ENCODE data around the gene GPR55. TPM values are rescaled to one million over a fixed set of nuclear protein-coding genes. Genes with fewer than 3 reads are reported as not detected.

Gene GPR55
- total and polyA plus RNA-seq, 2 of the 4 experiments (the other 2 are of a cell fraction): 0.03 TPM; not detected in 1

DNA sequence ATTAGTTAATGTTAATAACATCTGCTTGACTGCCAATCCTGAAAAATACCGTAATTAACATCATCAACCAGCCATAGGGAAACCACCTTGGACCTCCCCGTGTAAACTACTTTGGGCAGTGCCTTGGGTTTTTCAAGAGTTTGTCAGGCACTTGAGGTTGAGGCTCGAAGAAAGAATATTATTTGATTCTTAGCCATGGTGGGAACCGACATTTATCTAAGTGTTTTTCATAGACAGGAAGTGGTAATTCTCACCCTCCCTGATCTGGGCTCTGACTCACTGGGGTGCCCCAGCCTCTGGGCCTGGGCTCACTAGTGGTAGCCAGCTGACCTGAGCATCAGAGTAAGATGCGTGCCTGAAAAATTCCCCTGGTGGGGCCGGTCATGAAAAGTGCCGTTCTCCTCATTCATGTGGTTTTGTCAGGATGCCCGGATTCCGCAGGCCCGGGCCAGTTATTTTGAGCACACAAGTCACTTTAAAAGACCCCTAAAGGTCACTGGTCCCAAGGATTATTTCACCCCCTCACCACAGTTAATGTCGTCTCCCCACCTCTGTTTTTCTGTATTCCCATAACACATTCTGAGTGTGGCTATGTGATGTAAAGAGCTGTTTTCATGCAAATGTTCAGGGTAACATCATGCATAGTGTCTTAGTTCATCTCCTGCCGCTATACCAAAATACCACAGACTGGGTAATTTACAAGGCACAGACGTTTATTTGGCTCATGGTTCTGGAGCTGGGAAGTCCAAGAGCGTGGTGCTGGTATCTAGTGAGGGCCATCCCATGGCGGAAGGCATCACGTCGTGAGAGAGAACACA lies 49.3 kb upstream of the GPR55 start:
- Histone ChIP-seq H2BK15ac (ENCODE audit: low read depth, low read length) (no peak overlapping the region), H3K23ac (ENCODE audit: low read depth, low read length) (no peak overlapping the region), H3K4me3 (ENCODE audit: insufficient read depth, low read depth, low read length) (no peak overlapping the region), H3K9ac (ENCODE audit: low read depth, low read length) (no peak overlapping the region), H2AFZ (replicated peaks; ENCODE audit: low read length, poor library complexity) (no peak overlapping the region), H2BK20ac (ENCODE audit: low read depth, low read length) (no peak overlapping the region), H2BK120ac (ENCODE audit: low read depth, low read length) (no peak overlapping the region), H2AK9ac (replicated peaks; ENCODE audit: low read depth, low read length, poor library complexity) (no peak overlapping the region), H2AK5ac (ENCODE audit: low read depth, low read length) (no peak overlapping the region), H4K20me1 (ENCODE audit: insufficient read depth, low read length) (no peaks in the 10 kb centered on the region), H3K56ac (ENCODE audit: extremely low read depth, insufficient read depth, low read length) (no peak overlapping the region), H2BK5ac (ENCODE audit: low read depth, low read length, poor library complexity, severe bottlenecking) (no peak overlapping the region), H3K4ac (ENCODE audit: low read depth, low read length) (no peak overlapping the region), H4K8ac (ENCODE audit: low read depth in 2 of 2, low read length in 2 of 2) (no peak overlapping the region), H3K27ac (ENCODE audit: insufficient read depth, low read length) (no peak overlapping the region), H3K79me1 (ENCODE audit: low read depth in 1 of 2, low read length in 2 of 2) (no peaks in the 10 kb centered on the region), H3K4me1 (ENCODE audit: control insufficient read depth, insufficient read depth, low read length) (0 out of 2 replicates have a peak, but pooled peaks cover 2% of the 10 kb centered on the region), H4K5ac (ENCODE audit: low read depth, low read length) (no peak overlapping the region), H3K18ac (ENCODE audit: low read depth, low read length) (no peak overlapping the region), H3K14ac (replicated peaks; ENCODE audit: low read depth, low read length) (no peak overlapping the region), H4K91ac (ENCODE audit: insufficient read depth, low read depth, low read length) (no peak overlapping the region), H3K9me3 (ENCODE audit: control insufficient read depth, insufficient read depth, low read length) (no peaks in the 10 kb centered on the region), H3K4me2 (ENCODE audit: low read depth, low read length) (no peak overlapping the region), H3K9me1 (ENCODE audit: insufficient read depth, low read length) (no peaks in the 10 kb centered on the region), H3K27me3 (ENCODE audit: control insufficient read depth, insufficient read depth, low read length) (peaks cover 10% of the 10 kb centered on the region), H3K36me3 (ENCODE audit: control insufficient read depth, insufficient read depth, low read length) (no peaks in the 10 kb centered on the region)
- WGBS, 2 experiments (ENCODE audit: extremely low coverage in 2 of 2, insufficient read length in 1 of 2): 29% methylated on average over 6 of the region's 17 CpGs; no CpG with 5 or more reads in 1 of the 2 experiments
- intact Hi-C loops (cut with micrococcal nuclease): no loop called here
- in situ Hi-C loops (cut with MboI; ENCODE audit: low sequenced_read_pairs): no loop called here
- POLR2A ChIA-PET (ENCODE audit: unreplicated experiment): no interaction called here
- BruUV-seq (replicated peaks): no TSS peak
- CTCF ChIA-PET: interaction anchor here (0.5 to 0.6 kb wide), 2 partner anchors 340 to 1309 kb away, joined by 4 to 5 read pairs; no protein-coding TSS in a partner anchor
- dilution Hi-C loops (cut with HindIII; ENCODE audit: low sequenced_read_pairs, unreplicated experiment): no loop called here
- ATAC-seq (ENCODE audit: low read depth) (peak; percentile 42), DNase-seq (peak; percentile 59)
- no peak for TF ChIP-seq USF2 (IDR thresholded peaks at IDR 0.05; ENCODE audit: low read depth, low read length)
- no peak for TF ChIP-seq RFX5 (IDR thresholded peaks at IDR 0.05; ENCODE audit: low read depth, low read length)
- TF ChIP-seq RCOR1 (IDR thresholded peaks at IDR 0.05; ENCODE audit: insufficient replicate concordance, low read length): no peak
- peak; percentile 35; the same call in 1 of the 2 replicates for TF ChIP-seq MAZ (IDR thresholded peaks at IDR 0.05; ENCODE audit: borderline replicate concordance, low read depth, low read length)

All from IMR-90 (cell line).